Thymus (tissue), 11 donors: Measurements from ENCODE around the gene ACSM2B. TPM values are rescaled to one million over a fixed set of nuclear protein-coding genes. Genes with fewer than 3 reads are reported as not detected.
"Not testable (repeated sequence)": the region's sequence is repeated elsewhere in the genome, so short reads cannot be mapped to it uniquely, and the experiment has no call there.

Source experiments
- DNase-seq, 9 donors: peaks; one replicate each; pipeline ENCODE4 v3.0.0-alpha.2; 2013; ENCODE audit warnings: low spot score in 9 of 9, low read depth in 6 of 9, missing footprints in 1 of 9
- H3K27ac ChIP-seq, 2 donors: one replicate each; pipeline ENCODE4 v1.5.1; 2013; ENCODE audit warnings: control low read depth in 1 of 2, low read depth in 1 of 2, low read length in 1 of 2, mild to moderate bottlenecking in 1 of 2, moderate library complexity in 1 of 2
- H3K27me3 ChIP-seq, 2 donors: one replicate each; pipeline ENCODE4 v1.5.1; 2013; ENCODE audit warnings: low read length in 1 of 2; ENCODE audit not compliant: control insufficient read depth in 2 of 2, insufficient read depth in 1 of 2
- H3K36me3 ChIP-seq, 2 donors: one replicate each; pipeline ENCODE4 v1.5.1; 2013; ENCODE audit warnings: low read length in 1 of 2, mild to moderate bottlenecking in 1 of 2, moderate library complexity in 1 of 2; ENCODE audit not compliant: control insufficient read depth in 2 of 2, insufficient read depth in 2 of 2
- H3K4me1 ChIP-seq, 2 donors: one replicate each; pipeline ENCODE4 v1.5.1; 2013; ENCODE audit warnings: low read length in 2 of 2; ENCODE audit not compliant: control insufficient read depth in 2 of 2, insufficient read depth in 2 of 2
- H3K4me3 ChIP-seq, 2 donors: one replicate each; pipeline ENCODE4 v1.5.1; 2013; ENCODE audit warnings: low read length in 2 of 2, control low read depth in 1 of 2, mild to moderate bottlenecking in 1 of 2
- H3K9me3 ChIP-seq, 2 donors: one replicate each; pipeline ENCODE4 v1.5.1; 2013; ENCODE audit warnings: low read length in 1 of 2, mild to moderate bottlenecking in 1 of 2; ENCODE audit not compliant: control insufficient read depth in 2 of 2, insufficient read depth in 1 of 2
- WGBS: extraction: QIAGEN DNeasy Blood & Tissue Kit; methylation state at CpG from one replicate; pipeline ENCODE4 v1.1.7; 2013; 5-methylcytosine and 5-hydroxymethylcytosine counted together
- polyA plus RNA-seq: library from polyadenylated mRNA; stranded (reverse); fragments of 200-250 nt; gene quantifications from one replicate; pipeline ENCODE4 v1.2.3, GENCODE V29; 2013
- total RNA-seq: library from RNA; stranded (reverse); fragments of 120-200 nt; gene quantifications from one replicate; pipeline ENCODE4 v1.2.4, GENCODE V29; 2013
- donor health status: healthy.

Gene ACSM2B
- total and polyA plus RNA-seq, 2 donors = 0.23 TPM; not detected in 1

GRCh38 chr16:20580487-20581259, 4.5 kb upstream of the ACSM2B start:
- not testable (repeated sequence) for H3K4me1 ChIP-seq, H3K27ac ChIP-seq, H3K27me3 ChIP-seq, DNase-seq, H3K36me3 ChIP-seq, H3K9me3 ChIP-seq, H3K4me3 ChIP-seq
- no CpG with 5 or more reads among the region's 3 CpGs for WGBS

GRCh38 chr16:20578091-20578490, 1.9 kb upstream of the ACSM2B start:
- not testable (repeated sequence) for DNase-seq, H3K4me3 ChIP-seq, H3K27me3 ChIP-seq, H3K36me3 ChIP-seq, H3K4me1 ChIP-seq, H3K9me3 ChIP-seq, H3K27ac ChIP-seq
- WGBS = 91% methylated on average over 2 of the region's 3 CpGs

GRCh38 chr16:20569117-20569651, 7.0 kb downstream of the ACSM2B start:
- not testable (repeated sequence) for H3K4me3 ChIP-seq, H3K27me3 ChIP-seq, H3K36me3 ChIP-seq, DNase-seq, H3K27ac ChIP-seq, H3K9me3 ChIP-seq, H3K4me1 ChIP-seq
- 87% methylated on average over 2 of the region's 2 CpGs for WGBS

GRCh38 chr16:20568404-20568803, 7.8 kb downstream of the ACSM2B start:
- WGBS = 92% methylated on average over 3 of the region's 3 CpGs
- no peaks in the 10 kb centered on the region for H3K9me3 ChIP-seq
- H3K4me3 ChIP-seq = no peak overlapping the region
- H3K4me1 ChIP-seq = no peaks in the 10 kb centered on the region
- no peaks in the 10 kb centered on the region for H3K36me3 ChIP-seq
- H3K27ac ChIP-seq = no peak overlapping the region
- no peak for DNase-seq
- no peaks in the 10 kb centered on the region for H3K27me3 ChIP-seq

- DNase-seq = no peak
- no peaks in the 10 kb centered on the region for H3K36me3 ChIP-seq
- H3K27ac ChIP-seq = no peak overlapping the region
- H3K4me3 ChIP-seq = no peak overlapping the region
- no peaks in the 10 kb centered on the region for H3K9me3 ChIP-seq
- no peaks in the 10 kb centered on the region for H3K27me3 ChIP-seq
- no peaks in the 10 kb centered on the region for H3K4me1 ChIP-seq
Measured at GRCh38 chr16:20566864-20567263, 9.3 kb downstream of the ACSM2B start.

- not testable (repeated sequence) for H3K27ac ChIP-seq, H3K27me3 ChIP-seq, H3K9me3 ChIP-seq, H3K4me1 ChIP-seq, DNase-seq, H3K36me3 ChIP-seq, H3K4me3 ChIP-seq
- 96% methylated on average over 2 of the region's 2 CpGs for WGBS
Measured at GRCh38 chr16:20565334-20565733, 10.8 kb downstream of the ACSM2B start.

- not testable (repeated sequence) for H3K9me3 ChIP-seq, H3K27me3 ChIP-seq, H3K36me3 ChIP-seq, H3K4me1 ChIP-seq, H3K27ac ChIP-seq, H3K4me3 ChIP-seq, DNase-seq
- 100% methylated on average over 2 of the region's 3 CpGs for WGBS
Measured at GRCh38 chr16:20564218-20564617, 11.9 kb downstream of the ACSM2B start.

GRCh38 chr16:20555628-20556027, 20.5 kb downstream of the ACSM2B start:
- DNase-seq, H3K9me3 ChIP-seq, H3K27ac ChIP-seq, H3K27me3 ChIP-seq, H3K36me3 ChIP-seq, H3K4me1 ChIP-seq, H3K4me3 ChIP-seq: not testable (repeated sequence)
- 82% methylated on average over 2 of the region's 2 CpGs for WGBS

- not testable (repeated sequence) for H3K36me3 ChIP-seq, H3K27ac ChIP-seq
- 86% methylated on average over 3 of the region's 3 CpGs for WGBS
Measured at GRCh38 chr16:20554689-20555088, 21.5 kb downstream of the ACSM2B start.

More at GRCh38 chr16:20554689-20555088, 21.5 kb downstream of the ACSM2B start:
- H3K4me1 ChIP-seq, H3K4me3 ChIP-seq, H3K27me3 ChIP-seq, H3K9me3 ChIP-seq, DNase-seq: not testable (repeated sequence)
